Breast epithelium (tissue), 4 donors: Measurements from ENCODE around the gene EIF2S1. TPM values are rescaled to one million over a fixed set of nuclear protein-coding genes. Genes with fewer than 3 reads are reported as not detected.

Experiments used
- DNase-seq, 2 donors: peaks; one replicate each; pipeline ENCODE4 v3.0.0-alpha.2; 2019; ENCODE audit warnings: low spot score in 2 of 2
- H3K27ac ChIP-seq, 2 donors: fragments of 200-600 bp; sonication (generic) in 1 of 2; one replicate each; pipeline ENCODE4 v1.5.1; 2016 to 2019; ENCODE audit warnings: mild to moderate bottlenecking in 1 of 2
- H3K27me3 ChIP-seq, 2 donors: fragments of 200-600 bp; sonication (generic) in 1 of 2; one replicate each; pipeline versions ENCODE4 v1.5.1 to v1.6.0; 2017 to 2019; ENCODE audit warnings: control low read depth in 1 of 2, mild to moderate bottlenecking in 1 of 2
- H3K36me3 ChIP-seq: fragments of 200-600 bp; one replicate; pipeline ENCODE4 v1.5.1; 2019
- H3K4me1 ChIP-seq, 2 donors: fragments of 200-600 bp; sonication (generic); one replicate each; pipeline ENCODE4 v1.5.1; 2016 to 2019; ENCODE audit warnings: control low read depth in 1 of 2
- H3K4me3 ChIP-seq, 3 donors: fragments of 200-600 bp; sonication (generic); 1 replicate in 2 of 3; 2 replicates in 1 of 3; pipeline ENCODE4 v1.5.1; 2016 to 2019; ENCODE audit warnings: mild to moderate bottlenecking in 3 of 3, moderate library complexity in 2 of 3
- H3K9me3 ChIP-seq, 2 donors: fragments of 200-600 bp; sonication (generic) in 1 of 2; one replicate each; pipeline ENCODE4 v1.5.1; 2016 to 2019; ENCODE audit warnings: control low read depth in 1 of 2
- POLR2A ChIP-seq: fragments of 450-650 bp; IDR thresholded peaks from one replicate; pipeline ENCODE4 v1.6.1; 2016; ENCODE audit warnings: antibody characterized with exemption, mild to moderate bottlenecking, moderate library complexity
- POLR2AphosphoS5 ChIP-seq, 3 donors: sonication (generic); formaldehyde crosslinking; IDR thresholded peaks; one replicate each; pipeline ENCODE4 v1.6.1; 2017; ENCODE audit warnings: antibody characterized with exemption in 3 of 3
- intact Hi-C: fragments of 100-400 bp; cut with DNase I; formaldehyde crosslinking; loops from one replicate; pipeline ENCODE4 v1.15.1; 2023; ENCODE audit warnings: low total_unique reads
- total RNA-seq, 3 donors: library from RNA; depleted of rRNA; stranded (reverse); fragments of >200 nt; gene quantifications; one replicate each; pipeline ENCODE4 v1.1.0, GENCODE V29; 2016
- TF ChIP-seq, protein P1 (sequence below), 3 donors: fragments of 450-650 bp; IDR thresholded peaks; one replicate each; pipeline ENCODE4 v1.5.1; 2016 to 2017; ENCODE audit warnings: antibody characterized with exemption in 3 of 3, mild to moderate bottlenecking in 3 of 3, moderate library complexity in 3 of 3

EIF2S1 gene
- total RNA-seq, 3 donors from 2014 or later: 63.9 to 107 (median 89.4) TPM

DNA sequence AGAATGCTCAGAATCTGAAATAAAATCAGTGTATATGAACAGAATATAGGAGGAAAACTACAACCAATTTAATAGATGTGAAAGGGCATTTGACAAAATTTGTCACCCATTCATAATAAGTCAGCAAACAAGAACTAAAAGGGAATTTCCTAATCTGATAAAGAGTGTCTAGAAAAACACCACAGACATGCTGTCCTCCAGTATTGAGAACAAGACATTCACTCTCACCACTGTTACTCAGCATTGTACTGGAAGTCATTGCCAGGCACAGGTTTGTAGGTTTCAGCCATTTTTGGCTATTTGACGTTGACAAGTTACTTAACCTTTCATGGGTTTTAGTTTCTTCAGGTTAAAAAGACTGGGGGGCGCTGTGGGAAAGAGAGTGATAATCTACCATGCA, 13.2 kb downstream of the EIF2S1 start:
- Histone ChIP-seq H3K4me3 (no peak overlapping the region), H3K27ac (no peak overlapping the region), H3K4me1 (no peaks in the 10 kb centered on the region), H3K9me3 (no peaks in the 10 kb centered on the region), H3K27me3 (no peaks in the 10 kb centered on the region), H3K36me3 (peaks cover 9% of the 10 kb centered on the region)
- TF ChIP-seq, protein P1, sequence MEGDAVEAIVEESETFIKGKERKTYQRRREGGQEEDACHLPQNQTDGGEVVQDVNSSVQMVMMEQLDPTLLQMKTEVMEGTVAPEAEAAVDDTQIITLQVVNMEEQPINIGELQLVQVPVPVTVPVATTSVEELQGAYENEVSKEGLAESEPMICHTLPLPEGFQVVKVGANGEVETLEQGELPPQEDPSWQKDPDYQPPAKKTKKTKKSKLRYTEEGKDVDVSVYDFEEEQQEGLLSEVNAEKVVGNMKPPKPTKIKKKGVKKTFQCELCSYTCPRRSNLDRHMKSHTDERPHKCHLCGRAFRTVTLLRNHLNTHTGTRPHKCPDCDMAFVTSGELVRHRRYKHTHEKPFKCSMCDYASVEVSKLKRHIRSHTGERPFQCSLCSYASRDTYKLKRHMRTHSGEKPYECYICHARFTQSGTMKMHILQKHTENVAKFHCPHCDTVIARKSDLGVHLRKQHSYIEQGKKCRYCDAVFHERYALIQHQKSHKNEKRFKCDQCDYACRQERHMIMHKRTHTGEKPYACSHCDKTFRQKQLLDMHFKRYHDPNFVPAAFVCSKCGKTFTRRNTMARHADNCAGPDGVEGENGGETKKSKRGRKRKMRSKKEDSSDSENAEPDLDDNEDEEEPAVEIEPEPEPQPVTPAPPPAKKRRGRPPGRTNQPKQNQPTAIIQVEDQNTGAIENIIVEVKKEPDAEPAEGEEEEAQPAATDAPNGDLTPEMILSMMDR (IDR thresholded peaks at IDR 0.05): no peak
- TF ChIP-seq POLR2AphosphoS5 (IDR thresholded peaks at IDR 0.05) (no peak), POLR2A (no peak)
- intact Hi-C loops: no loop called here
- no peak for DNase-seq

DNA sequence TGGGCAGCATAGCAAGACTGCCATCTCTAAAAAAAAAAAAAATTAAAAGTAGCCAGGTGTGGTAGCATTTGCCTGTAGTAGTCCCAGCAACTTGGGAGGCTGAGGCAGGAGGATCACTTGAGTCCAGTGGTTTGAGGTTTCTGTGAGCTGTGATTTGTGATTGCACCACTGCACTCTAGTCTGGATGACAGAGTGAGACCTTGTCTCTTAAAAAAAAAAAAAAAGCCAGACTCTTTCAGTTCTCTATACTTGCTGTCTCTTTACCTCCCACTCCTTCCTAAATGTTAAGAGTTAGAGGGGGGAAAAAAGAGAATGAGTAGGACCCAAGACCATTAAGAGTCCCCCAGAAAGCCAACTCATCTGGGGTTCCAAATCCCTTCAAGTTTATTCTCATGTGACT, 17.8 kb downstream of the EIF2S1 start:
- Histone ChIP-seq H3K9me3 (no peaks in the 10 kb centered on the region), H3K36me3 (peaks cover 13% of the 10 kb centered on the region), H3K27me3 (no peaks in the 10 kb centered on the region), H3K4me3 (no peak overlapping the region), H3K4me1 (no peaks in the 10 kb centered on the region), H3K27ac (no peak overlapping the region)
- DNase-seq: no peak
- intact Hi-C loops: no loop called here
- TF ChIP-seq POLR2AphosphoS5 (IDR thresholded peaks at IDR 0.05) (no peak), POLR2A (no peak)
- TF ChIP-seq, protein P1 (IDR thresholded peaks at IDR 0.05): no peak

DNA sequence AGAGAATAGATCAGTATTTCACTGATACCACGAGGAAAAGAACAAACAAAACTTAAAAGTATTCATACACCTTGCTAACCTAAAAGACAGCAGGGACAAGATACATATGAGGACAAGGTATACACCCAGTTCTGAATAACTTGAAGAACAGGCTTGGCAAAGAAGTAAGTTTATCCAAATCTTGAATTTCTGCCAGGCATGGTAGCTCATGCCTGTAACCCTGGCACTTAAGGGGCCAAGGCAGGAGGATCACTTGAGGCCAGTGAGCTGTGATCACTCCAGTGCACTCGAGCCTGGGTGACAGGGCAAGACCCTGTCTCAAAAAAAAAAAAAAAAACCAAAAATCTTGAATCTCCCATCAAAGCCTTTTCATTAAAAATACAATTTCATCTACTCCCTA, 25.0 kb downstream of the EIF2S1 start:
- H3K4me1 ChIP-seq: no peaks in the 10 kb centered on the region
- intact Hi-C loops: no loop called here
- no peak overlapping the region for H3K4me3 ChIP-seq
- no peak overlapping the region for H3K27ac ChIP-seq
- no peak for DNase-seq
- H3K9me3 ChIP-seq: no peaks in the 10 kb centered on the region
- peaks cover 8% of the 10 kb centered on the region for H3K36me3 ChIP-seq
- H3K27me3 ChIP-seq: no peaks in the 10 kb centered on the region
- TF ChIP-seq, protein P1 (IDR thresholded peaks at IDR 0.05): no peak
- TF ChIP-seq POLR2AphosphoS5 (IDR thresholded peaks at IDR 0.05) (no peak), POLR2A (no peak)

DNA sequence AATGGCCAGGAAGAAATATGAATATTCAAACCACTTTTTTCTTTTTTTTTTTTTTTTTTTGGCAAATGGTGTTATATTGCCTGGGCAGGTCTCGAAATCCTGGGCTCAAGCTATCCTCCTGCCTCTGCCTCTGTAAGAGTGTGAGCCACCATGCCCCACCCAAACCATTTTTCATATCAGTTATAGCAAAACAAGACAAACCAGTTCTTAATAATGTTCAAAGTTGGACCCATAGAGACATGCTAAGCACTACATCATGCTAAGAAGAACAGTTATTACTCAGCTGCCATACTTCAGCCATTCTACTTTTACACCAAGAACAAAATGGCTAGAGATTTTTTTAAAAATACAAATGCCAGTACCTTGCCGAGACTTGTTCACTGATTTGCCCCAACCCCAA, 25.5 kb downstream of the EIF2S1 start:
- no peak overlapping the region for H3K27ac ChIP-seq
- no peak for DNase-seq
- intact Hi-C loops: no loop called here
- peaks cover 8% of the 10 kb centered on the region for H3K36me3 ChIP-seq
- no peaks in the 10 kb centered on the region for H3K27me3 ChIP-seq
- no peaks in the 10 kb centered on the region for H3K4me1 ChIP-seq
- H3K9me3 ChIP-seq: no peaks in the 10 kb centered on the region
- TF ChIP-seq POLR2AphosphoS5 (IDR thresholded peaks at IDR 0.05) (no peak), POLR2A (no peak)
- TF ChIP-seq, protein P1 (IDR thresholded peaks at IDR 0.05): no peak
- no peak overlapping the region for H3K4me3 ChIP-seq

DNA sequence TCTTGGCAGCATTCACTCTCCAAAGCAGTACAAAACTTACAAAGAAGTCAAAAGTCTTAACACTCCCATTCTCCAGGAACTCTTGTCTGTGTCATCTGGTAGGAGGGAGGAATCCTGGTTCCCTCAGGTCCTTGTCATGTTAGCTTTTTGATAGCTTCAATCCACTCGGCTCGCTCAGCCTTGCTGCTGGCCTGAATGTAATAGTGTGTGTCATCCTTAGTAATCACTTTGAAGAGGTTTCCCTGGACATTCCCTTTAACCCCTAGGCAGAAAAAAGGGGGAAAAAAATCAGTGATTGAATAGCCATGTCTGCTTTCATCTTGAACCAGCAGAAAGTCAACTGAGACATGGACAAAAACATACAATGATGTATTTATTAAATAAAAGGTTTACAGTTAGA, 27.1 kb downstream of the EIF2S1 start:
- Histone ChIP-seq H3K36me3 (peaks cover 4% of the 10 kb centered on the region), H3K4me1 (no peaks in the 10 kb centered on the region), H3K27me3 (no peaks in the 10 kb centered on the region), H3K9me3 (no peaks in the 10 kb centered on the region), H3K27ac (no peak overlapping the region), H3K4me3 (no peak overlapping the region)
- no peak for DNase-seq
- intact Hi-C loops: no loop called here
- TF ChIP-seq POLR2AphosphoS5 (IDR thresholded peaks at IDR 0.05) (no peak), POLR2A (no peak)
- TF ChIP-seq, protein P1 (IDR thresholded peaks at IDR 0.05): no peak
